SW 1271 (cell line): ENCODE results near the gene SHROOM2.
"Not testable (repeated sequence)": the region's sequence is repeated elsewhere in the genome, so short reads cannot be mapped to it uniquely, and the experiment has no call there.

ENCODE experiments used
- DNase-seq, 2 experiments: peaks; one replicate each; lab custom pipeline; 2025; lab: John Stamatoyannopoulos, UW

SHROOM2 gene, protein sequence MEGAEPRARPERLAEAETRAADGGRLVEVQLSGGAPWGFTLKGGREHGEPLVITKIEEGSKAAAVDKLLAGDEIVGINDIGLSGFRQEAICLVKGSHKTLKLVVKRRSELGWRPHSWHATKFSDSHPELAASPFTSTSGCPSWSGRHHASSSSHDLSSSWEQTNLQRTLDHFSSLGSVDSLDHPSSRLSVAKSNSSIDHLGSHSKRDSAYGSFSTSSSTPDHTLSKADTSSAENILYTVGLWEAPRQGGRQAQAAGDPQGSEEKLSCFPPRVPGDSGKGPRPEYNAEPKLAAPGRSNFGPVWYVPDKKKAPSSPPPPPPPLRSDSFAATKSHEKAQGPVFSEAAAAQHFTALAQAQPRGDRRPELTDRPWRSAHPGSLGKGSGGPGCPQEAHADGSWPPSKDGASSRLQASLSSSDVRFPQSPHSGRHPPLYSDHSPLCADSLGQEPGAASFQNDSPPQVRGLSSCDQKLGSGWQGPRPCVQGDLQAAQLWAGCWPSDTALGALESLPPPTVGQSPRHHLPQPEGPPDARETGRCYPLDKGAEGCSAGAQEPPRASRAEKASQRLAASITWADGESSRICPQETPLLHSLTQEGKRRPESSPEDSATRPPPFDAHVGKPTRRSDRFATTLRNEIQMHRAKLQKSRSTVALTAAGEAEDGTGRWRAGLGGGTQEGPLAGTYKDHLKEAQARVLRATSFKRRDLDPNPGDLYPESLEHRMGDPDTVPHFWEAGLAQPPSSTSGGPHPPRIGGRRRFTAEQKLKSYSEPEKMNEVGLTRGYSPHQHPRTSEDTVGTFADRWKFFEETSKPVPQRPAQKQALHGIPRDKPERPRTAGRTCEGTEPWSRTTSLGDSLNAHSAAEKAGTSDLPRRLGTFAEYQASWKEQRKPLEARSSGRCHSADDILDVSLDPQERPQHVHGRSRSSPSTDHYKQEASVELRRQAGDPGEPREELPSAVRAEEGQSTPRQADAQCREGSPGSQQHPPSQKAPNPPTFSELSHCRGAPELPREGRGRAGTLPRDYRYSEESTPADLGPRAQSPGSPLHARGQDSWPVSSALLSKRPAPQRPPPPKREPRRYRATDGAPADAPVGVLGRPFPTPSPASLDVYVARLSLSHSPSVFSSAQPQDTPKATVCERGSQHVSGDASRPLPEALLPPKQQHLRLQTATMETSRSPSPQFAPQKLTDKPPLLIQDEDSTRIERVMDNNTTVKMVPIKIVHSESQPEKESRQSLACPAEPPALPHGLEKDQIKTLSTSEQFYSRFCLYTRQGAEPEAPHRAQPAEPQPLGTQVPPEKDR (N-terminal part only)

DNA sequence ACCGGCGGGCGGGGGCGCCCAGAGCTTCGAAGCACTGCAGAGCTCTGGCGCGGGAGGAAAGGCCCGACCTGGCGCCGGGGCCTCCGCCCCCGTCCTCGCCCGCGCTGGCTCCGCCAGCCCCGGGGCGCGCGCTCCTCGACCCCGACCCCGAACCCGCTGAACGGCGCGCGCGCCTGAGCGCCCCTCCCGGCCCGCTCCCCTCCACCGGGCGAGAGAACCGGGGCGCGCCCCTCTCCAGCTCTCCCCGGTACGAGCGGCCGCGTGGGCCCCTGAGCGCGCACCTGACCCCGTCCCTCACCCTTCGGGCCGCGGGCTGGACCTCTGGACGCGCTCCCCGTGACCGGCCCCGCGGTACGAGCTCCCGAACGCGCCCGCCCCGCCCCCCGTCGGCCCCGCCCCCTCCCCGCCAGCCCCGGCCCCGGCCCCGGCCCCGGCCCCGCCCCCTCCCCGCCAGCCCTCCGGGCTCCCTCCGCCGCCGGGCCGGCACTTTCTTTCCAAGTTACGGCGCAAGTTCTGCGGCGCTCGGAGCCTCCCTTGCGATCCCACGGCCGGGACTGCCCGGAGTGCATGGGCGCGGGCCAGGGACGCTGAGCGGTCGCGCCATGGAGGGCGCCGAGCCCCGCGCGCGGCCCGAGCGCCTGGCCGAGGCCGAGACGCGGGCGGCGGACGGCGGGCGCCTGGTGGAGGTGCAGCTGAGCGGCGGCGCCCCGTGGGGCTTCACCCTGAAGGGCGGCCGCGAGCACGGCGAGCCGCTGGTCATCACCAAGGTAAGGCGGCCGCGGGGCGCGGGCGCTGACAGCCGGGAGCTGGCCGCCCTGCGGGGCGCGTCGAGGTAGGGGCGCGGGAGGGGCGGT lies at the start of gene SHROOM2:
SHROOM2 (plus strand) TSS at position 486 of the 854 bp plus-strand sequence; CDS start at position 603, 117 bp downstream.
- DNase-seq, result no peak

DNA sequence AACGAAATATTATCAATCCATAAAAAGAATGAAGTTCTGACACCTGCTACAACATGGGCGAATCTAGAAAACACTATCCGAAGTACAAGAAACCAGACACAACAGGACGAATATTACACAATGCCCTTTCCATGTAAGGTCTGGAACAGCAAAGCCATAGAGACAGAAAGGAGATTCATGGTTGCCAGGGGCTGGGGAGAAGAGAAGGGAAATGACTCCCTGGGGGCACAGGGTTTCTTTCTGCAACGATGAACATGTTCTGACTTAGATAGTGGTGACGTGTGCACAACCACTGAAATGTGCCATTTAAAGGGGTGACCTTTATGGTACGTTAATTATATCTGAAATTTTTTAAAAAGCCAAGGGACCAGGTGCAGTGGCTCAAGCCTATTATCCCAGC lies 48.9 kb upstream of the SHROOM2 start:
- DNase-seq, result no peak

DNA sequence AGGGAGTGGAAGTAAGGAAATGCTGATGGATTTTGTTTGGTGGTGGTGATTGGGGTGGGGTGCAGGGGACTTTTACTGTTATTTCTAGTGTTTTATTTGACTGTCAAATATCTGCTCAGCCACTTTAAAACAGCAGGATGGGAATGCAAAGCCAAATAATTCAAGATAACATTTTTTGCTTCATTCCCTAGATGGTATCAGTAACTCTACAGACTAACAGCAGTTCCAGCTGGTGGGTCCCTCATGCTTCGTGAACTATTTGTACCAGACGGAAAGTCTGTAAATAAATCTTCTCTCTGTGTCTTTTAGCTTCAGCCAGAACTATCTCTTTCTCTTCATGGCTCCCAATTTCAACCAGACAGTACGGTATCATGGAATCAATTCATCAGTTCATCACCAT lies 48.1 kb upstream of the SHROOM2 start:
- DNase-seq, result no peak

DNA sequence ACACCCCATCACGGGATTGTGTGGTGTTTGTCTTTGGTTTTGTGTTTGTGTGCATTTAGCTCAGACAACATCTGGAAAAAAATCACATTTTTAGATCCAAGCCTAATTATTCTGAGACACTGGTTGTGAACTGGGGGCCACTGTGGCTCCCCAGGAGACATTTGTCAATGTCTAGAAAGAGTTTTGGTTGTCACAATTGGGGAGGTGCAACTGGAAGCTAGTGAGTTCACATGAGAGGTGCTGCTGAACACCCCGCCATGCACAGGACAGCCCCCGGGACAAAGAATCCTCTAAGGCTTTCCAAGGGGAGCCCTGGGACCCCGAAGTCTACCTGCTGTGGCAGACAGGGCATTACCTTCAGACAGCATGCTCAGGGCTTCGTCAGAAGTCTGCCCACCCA lies 47.1 kb upstream of the SHROOM2 start:
- no peak for DNase-seq

DNA sequence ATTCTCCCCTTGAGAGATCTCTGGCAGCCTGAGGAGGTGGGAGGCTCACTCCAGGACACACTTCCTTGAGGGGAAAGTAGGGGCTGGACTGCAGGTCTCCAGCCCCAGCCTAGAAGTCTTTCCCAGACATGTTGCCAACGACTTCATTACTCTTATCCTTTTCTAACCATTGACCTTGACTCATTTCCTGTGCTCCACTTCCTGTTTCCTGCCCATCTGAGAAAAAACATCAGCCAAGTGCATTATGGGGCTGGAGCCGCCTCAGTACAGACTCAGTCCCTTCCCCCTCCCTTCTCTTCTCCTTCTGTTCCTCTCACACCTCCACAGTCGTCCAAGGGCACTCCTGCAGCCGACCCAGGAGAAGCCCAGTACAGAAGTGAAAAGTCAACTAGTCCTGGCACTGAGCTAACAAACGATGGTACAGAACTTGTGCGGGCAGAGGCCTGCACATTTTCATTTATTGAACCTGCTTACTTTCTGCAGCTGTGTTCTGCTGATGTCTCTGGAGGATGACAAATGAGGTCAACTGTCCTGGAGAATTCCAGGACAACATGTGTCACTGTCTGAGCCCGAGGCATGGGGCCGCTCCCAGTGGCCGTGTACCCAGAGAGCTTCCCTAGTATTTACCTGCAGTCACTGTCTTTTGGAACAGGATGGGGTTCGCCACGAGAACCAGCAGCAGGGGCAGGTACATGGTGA lies 40.7 kb upstream of the SHROOM2 start:
- DNase-seq, result no peak

DNA sequence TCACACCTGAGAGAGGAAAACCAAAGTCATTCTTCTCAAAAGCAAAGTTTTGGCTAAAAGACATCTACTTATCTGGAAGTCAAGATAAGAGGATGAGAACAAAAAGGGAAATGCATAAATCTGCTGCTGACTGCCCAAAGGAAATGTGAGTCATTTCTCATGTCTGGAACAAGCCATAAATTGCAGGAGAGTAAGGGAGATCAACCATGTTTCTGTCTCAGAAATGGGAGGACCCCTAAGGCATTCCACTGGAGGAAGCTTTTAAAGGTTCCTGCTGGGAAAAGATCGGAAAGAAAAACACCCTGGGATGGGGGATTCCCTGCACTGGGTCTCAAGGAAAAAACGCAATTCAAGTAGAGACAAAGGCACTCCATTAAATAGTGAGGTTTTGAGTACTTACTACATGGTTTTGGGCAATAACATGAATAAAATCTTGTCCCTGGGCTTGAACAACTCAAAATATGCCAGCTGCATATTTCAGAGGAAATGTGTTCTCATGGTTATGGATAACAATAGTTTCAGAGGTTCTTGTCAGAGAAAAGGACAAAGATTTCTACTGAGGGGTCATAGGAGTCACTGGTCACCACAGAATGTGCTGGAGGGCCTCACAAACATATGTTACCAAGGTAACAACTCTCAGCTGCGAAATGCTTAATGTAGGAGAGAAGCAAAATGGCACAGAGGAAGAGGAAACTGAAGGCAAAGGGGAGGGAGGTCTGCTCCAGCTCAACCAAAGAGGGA lies 39.9 kb upstream of the SHROOM2 start:
- DNase-seq, result peak in 1 of 2 experiments; percentile 15

DNA sequence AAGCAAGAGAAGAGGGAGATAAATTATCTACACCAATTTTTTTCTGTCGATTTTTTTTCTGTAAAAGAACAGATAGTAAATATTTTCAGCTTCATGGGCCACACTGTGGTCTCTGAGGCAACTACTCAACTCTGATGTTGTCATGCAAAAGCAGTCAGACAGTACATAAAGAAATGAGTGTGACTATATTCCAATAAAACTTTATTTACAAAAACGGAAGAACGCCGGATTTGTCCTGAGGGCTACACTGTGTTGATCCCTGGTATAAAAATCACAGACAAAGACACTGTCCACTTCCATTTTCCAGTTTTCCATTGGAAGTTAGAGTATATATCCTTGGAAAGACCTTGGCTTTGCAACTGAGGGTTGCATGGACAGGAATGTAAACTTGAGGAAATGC lies 38.6 kb upstream of the SHROOM2 start:
- no peak for DNase-seq

DNA sequence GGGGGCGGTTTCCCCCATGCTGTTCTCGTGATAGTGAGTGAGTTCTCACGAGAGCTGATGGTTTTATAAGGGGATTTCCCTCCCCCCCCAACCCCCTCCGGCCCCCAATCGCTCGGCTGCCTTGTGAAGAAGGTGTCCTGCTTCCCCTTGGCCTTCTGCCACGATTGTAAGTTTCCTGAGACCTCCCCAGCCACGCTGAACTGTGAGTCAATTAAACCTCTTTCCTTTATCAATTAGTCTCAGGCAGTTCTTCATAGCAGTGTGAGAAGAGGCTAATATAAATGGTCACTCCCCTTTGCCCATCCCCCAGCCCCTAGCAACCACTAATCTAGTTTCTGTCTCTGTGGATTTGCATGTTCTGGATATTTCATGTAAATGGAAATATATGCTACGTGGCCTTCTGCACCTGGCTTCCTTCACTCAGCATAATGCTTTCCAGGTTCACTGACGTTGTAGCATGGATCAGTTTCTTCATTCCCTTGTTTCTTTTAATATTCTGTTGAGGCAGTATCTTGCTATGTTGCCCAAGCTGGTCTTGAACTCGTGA lies 37.0 kb upstream of the SHROOM2 start:
- no peak for DNase-seq

DNA sequence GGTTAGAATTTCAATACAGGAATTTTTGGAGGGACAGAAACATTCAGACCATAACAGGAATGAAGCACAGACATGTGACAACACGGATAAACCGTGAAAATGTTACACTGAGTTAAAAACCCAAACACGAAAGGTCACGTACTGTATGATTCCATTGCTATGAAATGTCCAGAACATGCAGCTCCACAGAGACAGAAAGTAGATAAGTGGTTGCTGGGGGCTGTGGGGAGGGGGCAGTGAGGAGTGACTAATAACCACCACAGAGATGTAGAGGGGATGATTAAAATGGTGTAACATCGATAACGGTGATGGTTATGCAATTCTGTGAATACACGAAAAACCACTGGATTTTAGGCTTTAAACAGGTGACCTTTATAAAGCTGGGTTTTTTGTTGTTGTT lies 28.9 kb upstream of the SHROOM2 start:
- no peak for DNase-seq

DNA sequence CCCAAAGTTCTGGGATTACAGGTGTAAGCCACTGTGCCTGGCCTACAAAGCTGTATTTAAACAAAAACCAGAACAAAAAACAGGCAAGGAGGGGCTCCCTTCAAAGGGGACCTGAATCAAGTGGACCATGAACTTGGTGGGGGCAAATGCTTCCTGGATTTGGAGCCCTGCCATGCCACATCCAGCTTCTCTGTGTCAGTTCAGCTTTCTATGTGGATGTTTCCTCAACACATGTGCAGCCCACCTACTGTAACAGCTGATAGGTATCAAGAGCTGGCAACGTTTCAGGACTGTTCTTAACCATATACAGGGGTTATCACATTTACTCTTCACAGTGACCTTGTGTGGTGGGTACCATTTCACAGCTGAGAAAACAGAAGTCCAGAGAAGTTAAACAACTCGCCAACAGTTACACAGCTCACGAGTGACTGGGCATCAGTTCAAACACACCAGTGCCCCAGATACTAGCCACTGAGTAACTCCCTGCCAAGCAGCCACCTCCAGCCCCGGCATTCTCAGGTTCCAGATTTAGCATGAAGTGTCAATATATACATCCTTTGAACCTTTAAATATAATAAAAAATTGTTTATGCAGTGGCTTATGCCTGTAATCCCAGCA lies 28.1 kb upstream of the SHROOM2 start:
- no peak for DNase-seq

DNA sequence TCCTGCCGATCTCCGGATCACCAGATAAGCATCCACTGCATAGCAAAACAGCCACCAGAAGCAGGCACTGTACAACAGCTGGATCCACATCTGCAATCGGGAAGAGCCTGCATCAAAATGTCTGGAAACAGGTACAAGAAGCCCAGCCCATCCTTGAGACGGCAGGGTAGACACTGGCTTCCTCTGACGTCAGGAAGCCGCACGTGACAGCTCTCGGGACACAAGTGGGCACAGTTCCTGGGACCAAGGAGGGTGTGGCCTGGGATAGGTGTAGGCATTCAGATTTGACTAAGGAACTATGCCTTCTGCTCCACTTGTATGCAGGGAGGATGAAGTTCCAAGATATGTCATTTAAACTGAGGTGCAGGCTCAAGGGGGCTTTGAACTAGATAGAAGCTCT lies 26.9 kb upstream of the SHROOM2 start:
- DNase-seq, result no peak

DNA sequence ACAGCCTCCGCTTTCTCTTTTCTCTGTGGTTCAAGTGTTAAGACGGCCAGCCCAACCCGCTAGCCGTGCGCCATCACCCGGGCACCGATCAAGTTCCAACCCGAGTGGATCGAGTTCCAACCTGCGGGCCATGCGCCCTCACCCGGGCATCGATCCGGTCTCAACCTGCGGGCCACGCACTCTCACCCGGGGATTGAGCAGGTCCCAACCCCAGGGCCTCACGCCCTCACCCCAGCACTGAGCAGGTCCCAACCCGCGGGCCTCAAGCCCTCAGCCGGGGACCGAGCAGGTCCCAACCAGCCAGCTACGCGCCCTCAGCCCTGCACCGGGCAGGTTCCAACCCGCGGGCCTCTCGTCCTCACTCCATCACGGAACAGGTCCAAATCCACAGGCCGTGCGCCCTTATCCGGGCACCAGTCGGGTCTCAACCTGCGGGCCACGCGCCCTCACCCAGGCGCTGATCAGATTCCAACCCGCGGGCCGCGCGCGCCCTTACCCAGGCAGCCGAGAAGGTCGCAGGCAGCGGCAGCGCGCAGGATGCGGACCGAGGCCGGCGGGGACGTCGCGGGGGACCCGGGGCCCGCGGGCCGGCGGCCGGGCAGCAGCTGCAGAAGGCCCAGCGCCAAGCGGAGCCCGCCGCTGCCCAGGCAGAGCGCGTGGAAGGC lies 21.0 kb upstream of the SHROOM2 start:
- DNase-seq, result no peak

DNA sequence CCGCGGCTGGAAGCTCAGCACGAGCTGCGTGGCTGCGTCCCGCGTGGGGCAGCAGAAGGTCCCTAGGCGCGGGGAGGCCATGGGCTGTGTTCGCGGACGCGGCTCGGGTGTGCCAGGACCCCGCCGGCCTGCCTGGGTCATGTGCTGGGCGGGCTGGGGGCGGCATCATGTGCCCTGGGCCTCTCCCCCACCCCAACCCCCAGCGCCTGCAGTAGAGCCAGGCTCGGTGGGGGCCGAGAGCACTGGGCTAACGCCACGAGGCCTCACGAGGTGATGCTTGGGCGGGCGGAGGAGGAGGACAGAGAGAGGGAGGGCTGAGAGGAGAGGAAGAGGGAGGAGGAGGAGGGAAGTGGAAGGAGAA lies 20.5 kb upstream of the SHROOM2 start, which contains the start of gene GPR143:
GPR143 (minus strand) TSS at position 111 of the 361 bp plus-strand sequence; CDS start at position 81, 30 bp downstream.
- DNase-seq, result no peak

DNA sequence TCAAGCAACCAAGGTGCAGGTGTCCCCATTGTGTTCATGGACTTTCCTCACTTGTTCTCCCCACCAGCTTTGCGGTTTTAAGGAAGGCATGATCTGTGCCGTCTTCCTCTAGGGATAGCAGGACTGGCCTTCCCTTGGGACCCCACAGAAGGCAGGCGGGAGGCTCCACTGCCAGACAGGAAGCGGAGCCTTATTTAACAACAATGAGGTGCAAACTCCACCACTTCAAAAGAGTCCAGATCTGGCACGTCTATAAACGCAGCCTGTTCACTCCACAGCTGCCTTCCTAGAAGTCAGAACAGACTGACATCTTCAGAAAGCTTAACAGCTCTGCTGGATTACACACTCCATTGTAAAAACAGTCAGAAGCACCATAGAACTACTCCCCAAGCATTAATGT lies 18.9 kb upstream of the SHROOM2 start:
- no peak for DNase-seq

DNA sequence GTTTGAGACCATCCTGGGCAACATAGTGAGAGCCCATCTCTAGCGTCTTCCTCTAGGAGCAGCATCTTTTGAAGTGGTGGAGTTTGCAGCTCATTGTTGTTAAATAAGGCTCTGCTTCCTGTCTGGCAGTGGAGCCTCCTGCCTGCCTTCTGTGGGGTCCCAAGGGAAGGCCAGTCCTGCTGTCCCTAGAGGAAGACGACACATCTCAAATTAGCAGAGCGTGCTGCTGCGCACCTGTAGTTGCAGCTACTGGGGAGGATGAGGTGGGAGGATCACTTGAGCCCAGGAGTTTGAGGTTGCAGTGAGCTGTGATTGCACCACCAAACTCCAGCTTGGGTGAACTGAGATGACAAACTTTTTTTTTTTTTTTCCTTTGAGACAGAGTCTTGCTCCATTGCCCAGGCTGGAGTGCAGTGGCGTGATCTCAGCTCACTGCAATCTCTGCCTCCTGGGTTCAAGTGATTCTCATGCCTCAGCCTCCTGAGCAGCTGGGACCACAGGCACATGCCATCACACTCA lies 17.8 kb upstream of the SHROOM2 start:
- DNase-seq, result not testable (repeated sequence)

DNA sequence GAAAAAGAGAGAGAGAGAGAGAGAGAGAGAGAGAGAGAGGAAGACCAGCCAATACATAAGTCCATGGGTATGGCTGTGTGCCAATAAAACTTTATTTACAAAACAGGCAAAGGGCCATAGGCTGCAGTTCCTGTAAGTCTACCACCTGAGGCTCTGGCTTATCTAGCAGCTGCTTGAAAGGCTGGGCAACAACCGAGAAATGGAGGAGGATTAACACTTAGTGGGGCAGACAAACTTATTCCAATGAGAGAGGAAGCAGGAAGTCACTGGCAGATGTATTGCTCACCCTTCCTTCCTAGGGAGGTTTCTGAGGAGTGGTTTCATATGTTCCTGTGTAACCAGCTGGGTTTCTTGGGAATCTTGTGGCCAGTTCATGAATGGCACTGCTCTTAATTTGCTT lies 15.9 kb upstream of the SHROOM2 start:
- no peak for DNase-seq

DNA sequence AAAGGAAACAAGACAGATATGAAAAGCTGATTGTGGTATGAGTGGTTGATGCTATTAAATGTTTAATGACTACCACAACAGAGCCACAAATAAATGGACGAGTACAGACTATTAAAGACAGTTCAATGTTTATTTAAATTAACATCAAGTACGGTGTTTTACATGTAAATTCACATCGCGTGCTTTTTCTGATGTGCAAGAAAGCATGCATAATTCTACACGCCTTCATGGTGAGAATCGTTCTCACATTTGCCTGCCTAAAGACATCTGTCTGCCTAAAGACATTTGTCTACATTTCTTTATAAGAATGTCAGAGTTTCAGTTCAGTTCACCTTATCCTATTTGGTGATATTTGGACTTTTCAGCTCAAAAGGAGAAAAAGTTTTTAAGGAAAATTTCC lies 13.3 kb upstream of the SHROOM2 start:
- DNase-seq, result no peak

DNA sequence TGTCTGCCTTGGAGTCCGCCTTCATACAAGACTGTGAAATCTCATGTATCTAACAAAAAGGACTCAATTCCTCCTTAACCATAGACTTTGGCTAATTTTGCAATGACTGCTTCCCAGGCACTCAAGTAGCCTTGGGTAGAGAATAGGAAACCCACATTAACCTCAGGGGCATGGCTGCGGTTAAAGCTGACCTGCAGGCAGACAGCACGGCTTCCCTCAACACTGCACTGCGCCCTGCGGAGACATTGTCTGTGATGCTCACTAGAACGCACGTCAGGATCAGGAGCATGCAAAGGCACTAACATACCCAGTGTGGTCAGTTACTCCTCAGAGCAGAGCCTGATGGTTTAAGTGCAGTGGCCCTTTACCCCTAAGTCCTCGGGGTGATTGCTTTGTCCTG lies 10.3 kb upstream of the SHROOM2 start:
- DNase-seq, result no peak
